ENCODE measurements around the gene MLH1. TPM values are rescaled to one million over a fixed set of nuclear protein-coding genes. Genes with fewer than 3 reads are reported as not detected.
A peak's percentile ranks its signal among the peaks of the same experiment; 100 is the strongest.
"Not testable (repeated sequence)": the region's sequence is repeated elsewhere in the genome, so short reads cannot be mapped to it uniquely, and the experiment has no call there.

MLH1 gene
- polyA plus RNA-seq, 1 experiment, result 38.2 TPM

GRCh38 chr3:36957862-36958686 lies 35.2 kb upstream of the MLH1 start:
- Histone ChIP-seq H3K27ac (ENCODE audit: low read depth, low read length) (peak overlapping the region; percentile 78), H3K4me3 (ENCODE audit: low read depth, low read length) (peak overlapping the region; percentile 22; the same call in 1 of the 2 replicates), H3K9me3 (ENCODE audit: control insufficient read depth, insufficient read depth, low read length) (no peaks in the 10 kb centered on the region), H3K27me3 (ENCODE audit: control insufficient read depth, insufficient read depth, low read length) (peaks cover 2% of the 10 kb centered on the region)
- ChIA-PET CTCF (interaction anchor here (0.5 to 4.9 kb wide), 67 partner anchors 8 to 992 kb away, joined by 3 to 58 read pairs (median 4); partner anchors contain the start of genes EPM2AIP1, MLH1 and TRANK1), POLR2A (interaction anchor here (0.8 kb wide), 1 partner anchor 14 kb away, joined by 3 read pairs; the partner anchor contains the start of gene TRANK1)
- TF ChIP-seq CTCF (IDR thresholded peaks at IDR 0.05; ENCODE audit: low read depth, low read length), result no peak
- DNase-seq (ENCODE audit: low read depth, low spot score), result peak; percentile 58

- no peak for TF ChIP-seq CTCF (IDR thresholded peaks at IDR 0.05; ENCODE audit: low read depth, low read length)
- POLR2A ChIA-PET, result no interaction called here
- CTCF ChIA-PET, result interaction anchor here (0.6 to 4.9 kb wide), 20 partner anchors 12 to 1774 kb away, joined by 3 to 58 read pairs (median 7); partner anchors contain the start of genes EPM2AIP1, MLH1 and TRANK1
Observed at GRCh38 chr3:36959821-36960220, 33.5 kb upstream of the MLH1 start.

GRCh38 chr3:36960502-36960901 lies 32.8 kb upstream of the MLH1 start:
- H3K27ac ChIP-seq (ENCODE audit: low read depth, low read length), result no peak overlapping the region
- H3K4me3 ChIP-seq (ENCODE audit: low read depth, low read length), result no peak overlapping the region
- DNase-seq (ENCODE audit: low read depth, low spot score), result no peak
- CTCF ChIA-PET, result interaction anchor here (0.6 to 4.9 kb wide), 7 partner anchors 11 to 231 kb away, joined by 3 to 58 read pairs (median 26); no protein-coding TSS in a partner anchor
- H3K27me3 ChIP-seq (ENCODE audit: control insufficient read depth, insufficient read depth, low read length), result no peaks in the 10 kb centered on the region
- POLR2A ChIA-PET, result no interaction called here
- TF ChIP-seq CTCF (IDR thresholded peaks at IDR 0.05; ENCODE audit: low read depth, low read length), result no peak
- H3K9me3 ChIP-seq (ENCODE audit: control insufficient read depth, insufficient read depth, low read length), result no peaks in the 10 kb centered on the region

More at GRCh38 chr3:36959821-36960220, 33.5 kb upstream of the MLH1 start:
- no peak for DNase-seq (ENCODE audit: low read depth, low spot score)
- no peaks in the 10 kb centered on the region for H3K9me3 ChIP-seq (ENCODE audit: control insufficient read depth, insufficient read depth, low read length)
- no peak overlapping the region for H3K4me3 ChIP-seq (ENCODE audit: low read depth, low read length)
- peaks cover 2% of the 10 kb centered on the region for H3K27me3 ChIP-seq (ENCODE audit: control insufficient read depth, insufficient read depth, low read length)
- no peak overlapping the region for H3K27ac ChIP-seq (ENCODE audit: low read depth, low read length)

- CTCF ChIA-PET, result interaction anchor here (0.7 kb wide), 1 partner anchor 10 kb away, joined by 3 read pairs; no protein-coding TSS in a partner anchor
- POLR2A ChIA-PET; H3K27me3 ChIP-seq (ENCODE audit: control insufficient read depth, insufficient read depth, low read length): not testable (repeated sequence)
Observed at GRCh38 chr3:36963008-36963407, 30.3 kb upstream of the MLH1 start.

GRCh38 chr3:36964331-36964730 lies 29.0 kb upstream of the MLH1 start:
- DNase-seq (ENCODE audit: low read depth, low spot score), result no peak
- ChIA-PET POLR2A (no interaction called here), CTCF (interaction anchor here (0.6 kb wide), 1 partner anchor 96 kb away, joined by 4 read pairs; no protein-coding TSS in a partner anchor)
- Histone ChIP-seq H3K27ac (ENCODE audit: low read depth, low read length) (no peak overlapping the region), H3K27me3 (ENCODE audit: control insufficient read depth, insufficient read depth, low read length) (no peaks in the 10 kb centered on the region), H3K9me3 (ENCODE audit: control insufficient read depth, insufficient read depth, low read length) (no peaks in the 10 kb centered on the region), H3K4me3 (ENCODE audit: low read depth, low read length) (no peak overlapping the region)
- TF ChIP-seq CTCF (IDR thresholded peaks at IDR 0.05; ENCODE audit: low read depth, low read length), result no peak

More at GRCh38 chr3:36963008-36963407, 30.3 kb upstream of the MLH1 start:
- H3K4me3 ChIP-seq (ENCODE audit: low read depth, low read length); H3K27ac ChIP-seq (ENCODE audit: low read depth, low read length); DNase-seq (ENCODE audit: low read depth, low spot score); H3K9me3 ChIP-seq (ENCODE audit: control insufficient read depth, insufficient read depth, low read length): not testable (repeated sequence)

All from AG04450 (cell line).